ENCODE measurements around the gene GNAZ. TPM values are rescaled to one million over a fixed set of nuclear protein-coding genes. Genes with fewer than 3 reads are reported as not detected.
"Not testable (repeated sequence)": the region's sequence is repeated elsewhere in the genome, so short reads cannot be mapped to it uniquely, and the experiment has no call there.

The GNAZ gene
- polyA plus RNA-seq, 4 donors: 5.1 to 7.0 (median 6.0) TPM

DNA sequence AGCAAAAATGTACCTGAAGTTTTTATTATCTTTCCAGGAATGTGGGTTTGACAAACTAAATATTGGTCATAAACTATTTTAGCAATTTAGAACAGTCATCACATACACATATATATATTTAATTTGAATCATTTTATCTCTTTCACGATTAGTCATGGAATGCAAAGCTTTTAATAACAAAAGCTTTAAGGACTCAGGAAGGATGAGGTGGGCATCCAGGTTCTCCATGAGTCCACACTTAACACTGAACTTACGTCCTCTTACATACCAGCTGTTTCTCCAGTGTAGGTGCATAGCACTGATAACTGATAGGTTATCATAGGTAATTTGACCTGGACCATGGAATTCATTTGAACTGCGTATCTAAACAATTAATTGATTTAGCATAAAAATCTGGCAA lies 28.1 kb upstream of the GNAZ start:
- no peak for DNase-seq (ENCODE audit: low read depth in 4 of 4, low spot score in 2 of 4)

DNA sequence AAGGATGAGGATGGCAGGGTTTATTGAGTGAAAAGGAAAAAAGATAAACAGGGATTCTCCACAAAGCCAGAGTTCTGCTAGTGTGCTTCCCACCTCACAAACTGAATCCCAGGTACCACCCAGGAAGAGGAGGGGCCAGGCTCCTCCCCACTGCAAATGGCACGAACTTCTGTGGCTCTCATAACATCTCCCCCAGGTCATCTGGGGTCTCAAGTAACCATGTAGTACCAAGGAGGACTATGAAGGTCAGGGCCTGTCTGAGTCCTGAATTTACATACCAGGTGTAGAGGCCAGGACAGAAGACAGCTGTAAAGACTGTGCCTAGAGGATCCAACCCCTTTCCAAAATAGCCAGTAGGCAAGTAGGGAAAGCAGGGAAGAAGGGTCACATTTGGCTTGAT lies 25.7 kb upstream of the GNAZ start:
- no peak for DNase-seq (ENCODE audit: low read depth in 4 of 4, low spot score in 2 of 4)

DNA sequence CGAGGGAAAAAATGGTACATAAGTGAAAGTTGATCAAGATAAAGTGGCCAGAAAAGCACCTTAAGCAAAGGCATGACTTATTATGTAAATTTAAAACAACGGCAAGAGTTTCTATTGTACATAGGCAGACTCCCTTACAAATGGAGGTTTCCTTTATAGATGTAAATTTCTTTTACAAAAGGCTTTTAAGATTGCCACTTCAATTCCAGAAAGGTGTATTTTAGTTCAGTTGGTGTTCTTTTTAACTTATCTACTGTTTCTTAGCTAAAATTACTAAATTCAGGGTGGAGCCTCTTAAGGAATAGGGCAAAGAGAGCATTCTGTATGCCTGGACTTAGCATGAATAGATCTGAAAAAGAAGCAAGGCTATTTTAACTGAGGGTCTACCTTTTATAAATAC lies 24.9 kb upstream of the GNAZ start:
- no peak for DNase-seq (ENCODE audit: low read depth in 4 of 4, low spot score in 2 of 4)

DNA sequence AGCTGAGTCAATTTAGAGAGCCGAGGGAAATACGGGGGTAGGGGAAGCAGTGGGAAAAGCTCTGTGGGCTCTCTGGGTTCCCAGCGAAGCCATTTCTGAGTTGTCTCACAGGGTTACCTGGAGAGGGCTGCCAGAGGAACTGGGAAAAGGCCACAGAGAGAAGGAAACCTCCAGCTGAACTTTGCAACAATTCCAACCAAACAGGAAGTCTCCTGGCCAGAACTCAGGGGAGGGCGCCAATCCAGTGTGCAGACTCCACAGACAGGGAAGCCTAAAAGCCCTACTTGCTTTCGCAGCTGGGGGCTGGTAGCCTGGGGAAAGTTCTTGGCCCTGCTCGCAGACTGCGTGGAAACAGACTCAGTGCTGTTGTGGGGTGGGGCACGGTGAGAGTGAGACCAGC lies 23.1 kb upstream of the GNAZ start:
- DNase-seq (ENCODE audit: low read depth in 4 of 4, low spot score in 2 of 4): no peak

DNA sequence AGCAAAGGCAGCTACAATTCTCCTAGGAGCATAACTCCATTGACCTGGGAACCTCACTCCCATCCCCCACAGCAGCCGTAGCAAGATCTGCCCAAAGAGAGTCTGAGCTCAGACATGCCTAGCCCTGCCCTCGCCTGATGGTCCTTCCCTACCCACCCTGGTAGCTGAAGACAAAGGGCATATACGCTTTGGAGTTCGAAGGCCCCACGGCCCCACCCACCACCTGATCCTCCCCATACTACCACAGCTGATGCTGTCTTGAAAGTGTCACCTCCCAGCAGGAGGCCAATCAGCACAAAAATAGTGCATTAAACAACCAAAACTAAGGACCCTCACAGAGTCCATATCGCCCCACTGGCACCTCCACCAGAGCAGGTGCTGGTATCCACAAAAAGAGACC lies 22.6 kb upstream of the GNAZ start:
- DNase-seq (ENCODE audit: low read depth in 4 of 4, low spot score in 2 of 4): no peak

DNA sequence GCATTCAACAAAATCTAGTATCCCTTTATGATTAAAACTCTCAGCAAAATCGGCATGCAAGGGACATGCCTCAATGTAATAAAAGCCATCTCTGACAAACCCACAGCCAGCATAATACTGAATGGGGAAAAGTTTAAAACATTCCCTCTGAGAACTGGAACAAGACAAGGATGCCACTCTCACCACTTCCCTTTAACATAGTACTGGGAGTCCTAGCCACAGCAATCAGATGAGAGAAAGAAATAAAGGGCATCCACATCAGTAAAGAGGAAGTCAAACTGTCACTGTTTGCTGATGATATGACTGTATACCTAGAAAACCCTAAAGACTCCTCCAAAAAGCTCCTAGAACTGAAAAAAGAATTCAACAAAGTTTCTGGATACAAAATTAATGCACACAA lies 19.8 kb upstream of the GNAZ start:
- DNase-seq (ENCODE audit: low read depth in 4 of 4, low spot score in 2 of 4): not testable (repeated sequence)

DNA sequence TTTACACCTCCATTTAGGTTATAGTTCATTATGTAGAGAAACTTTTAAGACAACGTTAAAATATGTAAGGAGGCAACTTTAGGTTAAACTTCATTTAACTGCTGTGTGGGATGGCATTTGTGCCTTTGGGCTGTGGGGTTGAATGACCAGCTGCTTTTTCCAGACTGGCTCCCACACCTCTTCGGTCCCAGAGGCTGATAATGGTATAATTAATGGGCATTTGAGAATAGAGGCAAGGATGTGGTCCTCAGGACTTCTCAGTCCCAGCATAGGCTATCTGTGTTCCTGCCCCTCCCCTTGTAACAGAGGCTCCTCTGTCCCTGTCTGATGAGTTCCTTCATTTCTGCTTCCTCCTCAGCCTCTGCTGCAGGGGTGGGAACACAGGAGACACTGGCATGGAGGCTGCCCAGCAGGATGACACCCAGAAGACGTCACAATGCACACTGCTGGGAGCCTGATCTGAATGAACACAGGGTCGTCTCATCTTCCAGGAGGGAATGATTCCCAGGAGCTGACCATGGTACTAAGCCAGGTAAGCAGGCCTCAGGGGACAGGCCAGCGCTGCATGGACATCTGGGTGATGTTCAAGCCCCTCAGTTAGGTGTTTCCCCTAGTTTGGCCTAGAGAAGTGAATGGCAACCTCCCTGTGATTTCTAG lies 17.1 kb upstream of the GNAZ start:
- no peak for DNase-seq (ENCODE audit: low read depth in 4 of 4, low spot score in 2 of 4)

DNA sequence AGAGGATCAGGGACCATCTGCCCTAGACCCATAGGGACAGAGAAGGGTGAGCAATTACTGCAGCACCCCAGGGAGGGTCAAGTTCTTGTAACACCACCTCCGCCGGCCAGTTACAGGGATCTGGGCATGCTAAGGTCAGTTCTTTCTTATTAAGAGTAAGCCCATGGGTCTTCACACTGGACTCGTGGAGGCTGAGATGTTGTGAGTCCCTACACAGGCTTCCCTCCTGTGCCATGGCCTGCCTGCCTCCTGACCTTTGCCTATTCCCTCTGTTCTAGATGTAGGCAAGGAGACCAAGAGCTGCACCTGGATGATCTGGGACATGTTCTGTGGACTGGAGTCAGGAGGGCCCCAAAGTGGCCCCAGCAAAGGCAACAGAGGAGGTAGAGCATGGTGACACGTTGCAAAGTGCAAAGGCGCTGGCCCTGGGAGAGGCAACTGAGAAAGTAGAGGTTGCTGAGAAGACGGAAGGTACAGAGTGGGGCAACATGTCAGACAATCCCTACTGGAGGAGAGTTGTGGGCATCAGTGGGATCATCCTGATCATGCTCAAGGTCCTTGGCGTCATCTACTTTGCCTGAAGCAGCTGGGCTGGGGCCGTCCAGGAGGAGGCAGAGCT lies 16.3 kb upstream of the GNAZ start:
- no peak for DNase-seq (ENCODE audit: low read depth in 4 of 4, low spot score in 2 of 4)

DNA sequence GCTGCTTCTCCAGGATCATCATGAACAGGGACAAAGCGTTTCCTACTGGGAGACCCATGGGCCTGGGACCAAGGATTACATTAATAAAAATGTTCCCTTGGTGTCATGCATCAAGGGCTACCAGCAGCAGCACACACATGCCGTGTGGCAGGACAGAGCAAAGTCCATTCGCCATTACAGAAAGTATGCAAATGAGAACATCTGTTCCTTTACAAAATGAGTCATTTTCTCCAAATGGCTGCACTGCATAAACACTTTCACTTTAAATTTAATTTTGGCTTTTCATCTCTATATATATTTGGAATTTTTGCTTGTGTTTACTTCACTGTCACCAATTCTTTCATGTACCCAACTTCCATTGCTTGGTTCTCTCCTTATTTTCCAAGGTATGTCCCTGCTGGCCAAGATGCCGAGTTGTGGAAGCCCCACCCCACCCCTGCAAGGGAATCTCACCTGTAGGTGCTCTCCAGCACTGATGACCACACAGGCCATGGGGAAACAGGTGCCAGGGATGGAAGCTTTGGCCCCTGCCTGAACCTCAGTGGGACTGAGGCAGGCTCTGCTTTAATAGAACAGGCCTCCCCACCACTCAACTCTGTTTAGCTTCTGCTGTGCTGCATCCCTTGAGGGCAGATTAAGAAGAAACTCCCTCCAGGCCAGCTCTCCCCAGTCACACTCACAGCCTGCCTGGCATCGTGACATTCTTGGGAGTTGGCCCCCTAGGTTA lies 15.6 kb upstream of the GNAZ start:
- DNase-seq (ENCODE audit: low read depth in 4 of 4, low spot score in 2 of 4): no peak

DNA sequence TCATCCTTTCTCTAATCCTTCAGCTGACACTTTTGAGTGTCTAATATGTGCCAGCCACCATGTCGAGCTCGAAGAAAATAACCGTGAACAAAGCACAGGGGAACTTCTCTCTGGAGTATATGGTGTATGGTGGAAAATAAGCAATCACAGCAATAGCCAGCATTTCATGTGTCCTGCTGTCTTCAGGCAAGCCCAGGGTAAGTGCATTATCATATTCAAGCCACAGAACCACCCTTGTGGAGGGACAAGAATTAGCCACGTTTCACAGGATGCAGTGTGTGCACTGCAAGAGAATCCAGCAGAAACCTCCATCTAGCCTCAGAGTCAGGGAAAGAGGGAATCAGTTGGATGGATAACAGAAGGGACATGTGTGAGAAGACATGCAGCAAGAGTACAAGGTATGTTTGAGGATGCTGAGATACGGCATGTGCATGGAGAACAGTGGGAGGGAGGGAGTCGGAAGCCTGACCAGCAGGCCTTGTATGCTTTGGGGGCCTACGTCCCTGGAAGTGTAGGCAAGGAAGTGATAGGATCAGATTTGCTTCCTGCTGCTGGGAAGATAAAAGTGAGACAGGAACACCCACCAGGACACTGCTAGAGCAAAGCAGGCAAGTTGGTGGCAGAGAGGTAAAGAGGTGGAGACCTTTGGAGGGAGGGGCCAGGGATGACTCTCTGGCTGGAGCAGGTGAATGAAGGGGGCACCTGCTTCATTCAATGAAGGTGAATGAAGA lies 14.7 kb upstream of the GNAZ start:
- no peak for DNase-seq (ENCODE audit: low read depth in 4 of 4, low spot score in 2 of 4)

DNA sequence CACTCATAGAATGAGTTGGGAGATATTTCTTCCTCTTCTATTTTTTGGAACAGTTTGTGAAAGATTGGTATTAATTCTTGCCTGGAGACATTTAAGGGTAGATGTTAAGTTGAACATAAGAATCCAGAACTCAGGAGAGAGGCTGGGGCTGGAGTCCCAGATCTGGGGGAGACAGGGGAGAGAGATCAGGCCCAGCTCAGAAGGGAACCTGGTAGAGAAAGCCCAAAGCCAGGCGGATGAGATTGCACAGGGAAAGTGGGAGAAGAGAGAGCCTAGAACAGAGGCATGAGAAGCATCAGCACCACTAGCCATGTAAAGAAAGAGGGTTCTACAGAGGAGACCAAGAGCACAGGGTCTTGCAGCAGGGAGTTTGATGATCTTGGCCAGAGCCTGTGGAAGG lies 13.0 kb upstream of the GNAZ start:
- no peak for DNase-seq (ENCODE audit: low read depth in 4 of 4, low spot score in 2 of 4)

DNA sequence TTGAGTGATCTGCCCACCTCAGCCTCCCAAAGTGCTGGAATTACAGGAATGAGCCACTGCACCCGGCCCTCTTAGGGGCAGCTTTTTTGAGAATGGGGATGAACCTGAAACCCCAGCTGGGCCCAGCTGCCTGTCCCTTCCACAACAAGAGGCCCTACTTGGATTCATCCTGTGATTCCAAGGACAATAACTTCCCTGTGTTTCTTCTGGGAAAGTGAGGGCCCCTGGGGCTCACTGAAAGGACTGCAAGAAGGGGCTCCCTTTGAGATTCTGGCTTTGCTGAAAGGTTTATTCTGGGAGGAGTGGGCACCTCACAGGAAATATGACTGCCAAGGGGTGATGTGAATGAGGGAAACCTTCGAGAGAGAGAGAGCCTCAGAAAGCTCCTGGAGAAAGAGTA lies 12.3 kb upstream of the GNAZ start:
- no peak for DNase-seq (ENCODE audit: low read depth in 4 of 4, low spot score in 2 of 4)

DNA sequence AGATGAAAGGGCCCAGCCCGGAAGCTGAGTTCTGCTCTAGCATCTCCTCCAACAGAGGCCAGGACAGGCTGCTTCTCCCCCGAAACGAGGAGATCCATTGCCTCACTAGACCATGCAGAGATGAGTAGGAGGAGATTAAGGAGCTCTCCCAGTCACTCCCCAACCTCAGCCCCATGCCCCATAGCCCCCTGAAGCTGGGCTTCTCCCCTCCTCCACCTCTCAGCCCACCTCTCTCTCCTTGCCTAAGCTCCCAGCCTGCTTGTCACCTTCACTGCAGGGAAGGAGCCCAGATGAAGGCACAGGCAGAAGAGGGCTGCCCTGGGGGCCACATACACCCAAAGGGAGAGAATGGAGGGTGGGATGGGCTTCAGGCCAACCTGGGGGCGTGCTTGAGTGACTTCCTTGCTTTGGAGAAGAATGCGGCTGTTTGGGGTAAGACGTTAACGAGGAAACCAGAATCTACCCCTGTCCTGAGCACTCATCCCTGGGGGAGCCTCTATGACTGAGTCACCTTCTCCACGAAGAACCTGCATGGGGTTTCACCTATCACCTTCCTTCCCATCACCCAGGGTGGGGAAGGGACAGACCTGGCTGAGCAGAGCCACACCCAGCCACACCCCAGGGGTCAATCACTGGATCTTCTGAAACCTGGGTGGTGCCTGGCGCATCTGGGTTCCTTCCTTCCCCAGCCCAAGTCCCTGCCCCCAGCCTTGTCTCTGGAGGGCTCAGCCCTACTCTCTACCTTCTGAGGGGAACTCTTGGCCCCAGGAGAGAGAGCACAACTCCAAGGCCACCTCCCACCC lies 11.6 kb upstream of the GNAZ start:
- DNase-seq (ENCODE audit: low read depth in 4 of 4, low spot score in 2 of 4): no peak

DNA sequence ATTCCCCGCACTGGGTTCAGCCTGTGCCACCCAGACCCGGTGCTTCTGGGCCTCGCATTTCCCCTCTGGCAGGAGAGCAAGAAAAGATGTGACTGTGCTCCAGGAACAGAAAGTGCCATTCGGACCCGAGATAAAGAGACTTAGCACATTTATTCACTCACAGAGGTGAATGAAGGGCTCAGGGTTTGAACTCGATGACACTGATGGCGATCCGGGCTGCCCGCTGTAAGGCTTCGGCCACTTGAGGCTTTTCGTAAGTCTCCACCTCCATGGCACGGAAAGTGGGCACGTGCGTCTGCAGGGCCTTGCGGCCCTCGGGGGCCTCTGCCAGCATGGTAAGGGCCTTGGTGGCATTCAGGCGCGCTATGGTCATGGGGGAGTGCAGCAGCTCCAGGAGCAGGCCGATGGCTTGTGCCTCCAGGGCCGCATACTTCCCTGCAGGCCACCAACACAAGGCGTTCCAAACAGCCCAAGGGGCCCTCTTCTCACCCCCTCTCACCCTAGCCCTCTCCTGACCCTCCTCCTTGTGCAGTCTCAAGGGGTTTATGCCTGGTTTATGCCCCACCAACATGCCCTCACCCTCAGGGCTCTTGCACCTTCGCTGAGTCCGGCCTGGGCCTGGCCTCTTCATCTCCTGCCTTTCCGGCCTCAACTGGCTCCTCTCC lies 10.9 kb upstream of the GNAZ start:
- DNase-seq (ENCODE audit: low read depth in 4 of 4, low spot score in 2 of 4): no peak

DNA sequence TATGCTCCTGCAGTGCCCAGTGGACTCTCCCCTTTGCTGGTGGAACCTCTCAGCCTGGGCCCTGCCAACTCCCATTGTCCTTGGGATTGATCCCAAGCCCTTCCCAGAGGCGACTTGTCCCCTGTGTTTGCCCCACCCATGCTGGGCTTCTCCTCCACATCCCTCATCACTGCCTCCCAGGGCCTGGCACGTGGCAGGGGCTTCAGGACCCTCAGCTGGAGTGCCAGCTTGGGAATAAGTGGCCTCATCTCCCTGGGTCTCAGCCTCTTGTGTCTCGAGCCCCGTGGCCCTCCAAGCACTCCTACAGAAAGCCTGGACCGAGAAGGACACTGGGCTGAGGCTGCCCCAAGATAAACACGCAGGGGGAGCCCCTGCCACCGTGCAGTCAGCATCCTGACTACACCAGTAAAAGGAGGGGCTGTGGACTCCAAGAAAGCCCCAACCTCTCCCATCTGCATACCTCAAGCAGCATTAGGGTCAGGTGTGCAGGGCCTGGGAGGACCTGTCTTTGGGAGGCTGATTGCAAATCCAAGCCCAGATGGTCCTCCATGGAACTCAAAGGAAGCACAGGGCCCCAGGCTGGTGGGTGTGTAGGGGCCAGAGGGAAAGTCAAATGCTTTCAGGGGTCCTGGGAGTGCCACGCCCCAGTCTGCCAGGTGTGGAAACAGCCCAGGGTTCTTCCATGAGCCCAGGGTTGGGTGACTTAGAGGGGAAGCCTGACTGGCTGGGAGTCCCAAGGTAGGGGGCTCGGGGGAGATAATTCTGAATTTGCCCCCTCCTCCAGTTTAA lies 9.5 kb upstream of the GNAZ start:
- DNase-seq (ENCODE audit: low read depth in 4 of 4, low spot score in 2 of 4): no peak

DNA sequence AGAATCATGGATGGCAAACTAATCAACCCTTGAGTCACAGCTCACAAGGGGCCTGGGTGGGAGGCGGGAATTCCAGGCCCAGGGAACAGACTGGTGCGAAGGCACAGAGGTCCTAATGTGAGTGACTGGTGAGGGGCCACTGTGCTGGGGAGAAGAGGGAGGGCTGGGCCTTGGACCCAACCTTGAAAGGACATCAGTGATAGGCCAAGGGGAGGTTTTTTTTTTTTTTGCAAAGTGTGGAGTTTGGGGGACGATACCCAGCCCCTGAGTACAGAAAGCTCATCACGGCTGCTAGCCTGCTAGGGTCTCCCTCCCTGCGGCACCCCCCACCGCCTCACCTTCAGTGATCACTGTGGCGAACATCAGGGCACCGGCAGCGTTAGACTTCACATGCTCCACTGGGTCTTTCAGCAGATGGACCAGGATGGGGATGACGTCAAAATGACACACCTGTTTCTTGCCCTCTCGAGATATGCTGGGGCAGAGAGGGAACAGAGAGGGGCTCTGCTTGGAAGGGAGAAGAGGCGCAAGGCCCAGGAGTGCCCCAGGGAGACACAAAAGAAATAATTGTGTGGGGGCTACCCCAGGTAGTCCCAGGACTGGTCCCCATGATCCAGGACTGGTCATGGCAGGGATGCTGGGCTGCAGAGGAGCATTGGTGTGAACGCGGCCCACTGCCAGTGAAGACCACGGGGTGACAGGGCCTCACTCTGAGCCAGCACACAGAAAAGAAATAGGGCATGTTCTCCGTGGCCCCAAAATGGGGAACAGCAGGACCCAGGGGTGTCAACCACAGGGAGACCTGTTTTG lies 8.6 kb upstream of the GNAZ start:
- DNase-seq (ENCODE audit: low read depth in 4 of 4, low spot score in 2 of 4): no peak

DNA sequence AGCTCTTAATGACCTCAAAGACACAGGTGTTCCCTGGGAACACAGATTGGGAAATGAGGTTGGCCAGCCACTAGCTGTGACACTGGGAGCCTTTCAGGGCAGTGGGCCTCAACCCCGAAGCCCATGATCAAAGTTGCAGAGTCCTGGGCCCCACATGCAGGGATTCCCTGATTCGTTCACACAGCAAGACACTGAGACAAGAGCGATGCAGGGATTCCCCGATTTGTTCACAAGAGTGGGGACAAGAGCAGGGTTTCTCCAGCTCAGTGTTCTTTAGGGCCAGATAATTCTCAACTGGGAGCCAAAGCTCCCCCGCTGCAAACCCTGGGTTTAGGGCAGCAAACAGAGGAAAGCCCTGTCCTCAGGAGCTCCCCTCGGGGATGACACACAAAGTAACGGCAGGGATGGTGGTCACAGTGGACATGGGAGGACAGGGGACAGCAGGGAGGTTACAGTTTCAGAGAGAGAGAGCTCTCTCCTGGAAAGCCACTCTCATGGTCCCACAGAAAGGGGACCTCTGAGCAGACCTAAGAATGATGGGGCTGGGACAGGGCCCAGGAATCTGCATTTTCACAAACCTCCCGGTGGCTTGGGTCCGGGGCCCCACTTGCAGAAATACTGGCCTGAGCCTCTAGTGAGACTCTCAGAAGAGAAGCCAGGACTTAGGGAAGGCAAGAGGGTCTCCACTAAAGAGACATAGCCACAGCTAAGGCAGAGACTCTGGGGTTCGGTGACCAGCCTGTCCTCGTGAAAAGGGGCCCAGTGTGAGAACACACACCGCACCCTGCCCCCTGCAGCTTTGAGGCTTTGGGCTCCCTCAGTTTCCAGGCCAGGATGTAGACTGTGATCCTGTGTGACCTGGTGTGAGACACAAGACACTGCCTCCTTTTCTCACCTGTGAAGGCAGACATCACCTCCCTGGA lies 7.4 kb upstream of the GNAZ start:
- no peak for DNase-seq (ENCODE audit: low read depth in 4 of 4, low spot score in 2 of 4)
